ENCODE results near the gene SBSN.

The SBSN gene

DNA sequence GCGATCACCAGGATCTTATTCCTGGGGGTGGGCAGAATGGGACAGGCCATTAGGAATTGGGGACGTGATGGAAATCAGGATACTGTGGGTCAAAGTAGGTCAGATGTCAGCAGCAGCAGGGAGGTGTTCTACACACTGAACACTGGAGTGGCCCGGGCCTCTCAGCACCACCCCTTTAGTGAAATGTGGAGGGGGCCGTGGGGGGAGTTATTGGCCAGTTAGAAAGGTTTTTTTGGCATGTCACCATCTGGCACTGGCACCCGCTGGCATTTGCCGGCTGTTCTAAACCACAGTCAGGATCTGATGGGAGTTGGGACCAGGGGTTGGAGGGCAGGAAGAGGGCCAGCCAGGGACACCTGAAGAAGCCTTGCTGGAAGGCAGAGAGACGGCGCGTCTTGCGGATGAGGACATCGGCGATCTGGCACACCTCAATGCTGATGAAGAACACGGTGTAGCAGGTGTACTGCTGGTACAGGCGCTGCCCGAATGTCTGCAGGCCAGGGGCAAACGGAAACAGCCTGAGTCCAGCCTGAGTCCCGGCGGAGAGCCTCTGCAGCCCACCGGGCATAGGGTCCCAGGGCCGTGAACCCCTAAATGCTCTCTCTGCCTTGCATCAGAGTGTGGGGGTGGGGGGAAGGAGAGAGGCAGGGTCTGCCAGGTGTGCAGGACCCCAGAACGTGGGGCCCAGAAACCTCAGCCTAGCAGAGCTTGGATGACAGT is 23.1 kb upstream of the SBSN start:
- Histone ChIP-seq H3K9ac (ENCODE audit: low read depth, low read length) (no peak overlapping the region), H3K36me3 (ENCODE audit: control insufficient read depth, insufficient read depth, low read length) (peaks cover 20% of the 10 kb centered on the region), H3K9me3 (ENCODE audit: control insufficient read depth, insufficient read depth, low read length) (no peaks in the 10 kb centered on the region), H3K4me1 (ENCODE audit: control insufficient read depth, insufficient read depth, low read length) (peaks cover 1% of the 10 kb centered on the region), H3K4me3 (ENCODE audit: low read depth, low read length) (no peak overlapping the region), H3K27me3 (ENCODE audit: control insufficient read depth, insufficient read depth, low read length) (peaks cover 6% of the 10 kb centered on the region)

DNA sequence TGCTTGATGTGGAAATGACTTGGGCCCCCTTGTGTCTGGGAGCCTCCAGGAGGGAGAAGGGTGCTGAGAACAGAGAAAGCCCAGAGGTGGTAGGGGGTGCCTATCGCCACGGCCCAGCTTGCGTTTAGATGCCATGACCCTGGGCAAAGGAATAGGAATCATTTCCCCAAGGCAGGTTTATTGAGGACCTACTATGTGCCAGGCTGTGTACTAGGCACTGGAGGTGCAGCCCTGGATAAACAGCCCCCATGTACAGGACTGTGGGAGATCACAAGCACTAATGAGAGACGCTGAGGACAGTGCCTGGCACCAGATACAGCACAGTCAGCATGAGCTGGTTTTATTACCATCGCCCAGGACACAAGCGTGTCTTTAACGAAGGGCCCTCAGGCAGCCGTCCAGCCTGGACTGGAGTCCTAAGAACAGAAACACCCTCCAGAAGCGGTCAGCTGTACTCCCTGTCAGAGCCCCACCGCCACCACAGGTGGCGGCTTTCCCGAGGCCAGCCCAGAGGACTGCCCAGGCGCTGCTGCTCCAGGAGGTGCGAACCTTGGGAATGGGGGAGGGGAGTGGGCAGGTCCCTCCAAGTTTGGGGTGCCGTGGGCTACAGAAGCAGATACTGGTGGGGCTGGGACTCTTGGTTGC is 21.9 kb upstream of the SBSN start:
- H3K36me3 ChIP-seq (ENCODE audit: control insufficient read depth, insufficient read depth, low read length) = peaks cover 20% of the 10 kb centered on the region
- no peaks in the 10 kb centered on the region for H3K9me3 ChIP-seq (ENCODE audit: control insufficient read depth, insufficient read depth, low read length)
- H3K9ac ChIP-seq (ENCODE audit: low read depth, low read length) = no peak overlapping the region
- H3K27me3 ChIP-seq (ENCODE audit: control insufficient read depth, insufficient read depth, low read length) = no peaks in the 10 kb centered on the region
- H3K4me3 ChIP-seq (ENCODE audit: low read depth, low read length) = no peak overlapping the region
- peaks cover 3% of the 10 kb centered on the region for H3K4me1 ChIP-seq (ENCODE audit: control insufficient read depth, insufficient read depth, low read length)

DNA sequence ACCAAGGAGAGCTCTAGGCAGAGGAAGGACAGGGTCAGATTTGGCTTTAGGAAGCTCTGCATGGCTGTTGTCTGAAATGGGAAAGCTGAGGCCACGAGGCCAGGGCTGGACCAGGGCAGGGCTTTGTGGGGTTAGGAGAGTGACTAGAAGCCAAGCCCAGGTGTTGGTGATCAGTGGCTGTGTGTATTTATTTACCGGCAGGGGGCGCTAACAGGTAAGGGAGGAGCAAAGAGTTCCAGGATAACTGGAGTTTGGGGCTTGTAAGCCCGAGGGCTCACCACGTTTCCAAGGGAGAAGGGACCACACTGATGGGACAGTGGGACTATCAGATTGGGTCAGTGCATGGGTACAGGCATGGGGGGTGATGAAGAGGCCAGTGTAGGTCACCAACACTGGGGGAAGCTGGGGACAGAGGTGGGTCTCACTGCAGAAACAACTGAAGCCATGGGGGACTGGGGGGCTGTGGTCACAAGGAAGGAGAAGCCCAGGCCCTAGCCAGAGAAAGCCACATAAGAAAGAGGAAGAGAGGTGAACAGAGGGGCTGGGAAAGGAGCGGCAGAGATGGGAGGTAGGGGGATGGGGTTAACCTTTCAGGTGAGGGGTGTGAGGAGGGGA is 21.2 kb upstream of the SBSN start:
- Histone ChIP-seq H3K27me3 (ENCODE audit: control insufficient read depth, insufficient read depth, low read length) (no peaks in the 10 kb centered on the region), H3K36me3 (ENCODE audit: control insufficient read depth, insufficient read depth, low read length) (peaks cover 20% of the 10 kb centered on the region), H3K9ac (ENCODE audit: low read depth, low read length) (no peak overlapping the region), H3K9me3 (ENCODE audit: control insufficient read depth, insufficient read depth, low read length) (no peaks in the 10 kb centered on the region), H3K4me1 (ENCODE audit: control insufficient read depth, insufficient read depth, low read length) (peaks cover 7% of the 10 kb centered on the region), H3K4me3 (ENCODE audit: low read depth, low read length) (no peak overlapping the region)

DNA sequence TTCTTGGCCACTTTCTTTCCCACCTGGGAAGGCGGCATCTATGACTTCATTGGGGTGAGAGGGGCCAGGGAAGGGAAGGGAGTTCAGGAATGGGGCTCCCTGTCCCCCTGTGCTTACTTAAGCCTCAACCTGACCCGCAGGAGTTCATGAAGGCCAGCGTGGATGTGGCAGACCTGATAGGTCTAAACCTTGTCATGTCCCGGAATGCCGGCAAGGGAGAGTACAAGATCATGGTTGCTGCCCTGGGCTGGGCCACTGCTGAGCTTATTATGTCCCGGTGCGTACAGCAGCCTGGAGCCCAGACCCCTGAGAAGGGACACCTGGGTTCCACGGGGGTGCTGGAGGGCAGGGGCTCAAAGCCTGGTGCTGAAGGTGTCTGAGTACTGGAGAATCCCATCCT is 18.4 kb upstream of the SBSN start:
- peak overlapping the region; percentile 93 for H3K4me3 ChIP-seq (ENCODE audit: low read depth, low read length)
- peaks cover 8% of the 10 kb centered on the region for H3K4me1 ChIP-seq (ENCODE audit: control insufficient read depth, insufficient read depth, low read length)
- no peaks in the 10 kb centered on the region for H3K9me3 ChIP-seq (ENCODE audit: control insufficient read depth, insufficient read depth, low read length)
- peaks cover 32% of the 10 kb centered on the region for H3K36me3 ChIP-seq (ENCODE audit: control insufficient read depth, insufficient read depth, low read length)
- peak overlapping the region; percentile 37 for H3K9ac ChIP-seq (ENCODE audit: low read depth, low read length)
- no peaks in the 10 kb centered on the region for H3K27me3 ChIP-seq (ENCODE audit: control insufficient read depth, insufficient read depth, low read length)

DNA sequence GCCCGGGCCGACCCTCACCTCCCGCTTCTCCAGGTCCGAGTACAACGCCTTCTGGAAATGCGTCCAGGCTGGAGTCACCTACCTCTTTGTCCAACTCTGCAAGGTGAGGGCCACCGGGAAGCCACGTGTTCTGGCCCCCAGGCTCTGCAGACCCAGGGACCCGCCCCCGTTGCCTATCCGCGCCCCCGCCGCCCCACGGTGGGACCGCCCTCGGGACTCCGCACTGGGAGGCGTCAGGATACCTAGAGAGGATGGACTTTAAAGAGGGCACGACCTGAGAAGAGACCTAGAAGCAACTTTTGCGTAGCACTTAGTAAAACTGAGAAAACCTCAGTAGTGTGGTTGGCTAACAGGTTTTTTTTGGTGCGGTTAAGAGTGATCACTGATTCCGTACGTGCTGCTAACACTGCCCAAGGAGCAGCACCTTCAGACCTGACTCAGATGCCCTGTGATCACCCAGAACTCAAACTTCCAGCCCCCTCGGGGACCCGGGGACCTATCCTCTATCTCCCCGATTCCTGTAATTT is 17.8 kb upstream of the SBSN start:
- Histone ChIP-seq H3K4me1 (ENCODE audit: control insufficient read depth, insufficient read depth, low read length) (peaks cover 8% of the 10 kb centered on the region), H3K27me3 (ENCODE audit: control insufficient read depth, insufficient read depth, low read length) (no peaks in the 10 kb centered on the region), H3K9ac (ENCODE audit: low read depth, low read length) (peak overlapping the region; percentile 85), H3K4me3 (ENCODE audit: low read depth, low read length) (peak overlapping the region; percentile 93), H3K9me3 (ENCODE audit: control insufficient read depth, insufficient read depth, low read length) (no peaks in the 10 kb centered on the region), H3K36me3 (ENCODE audit: control insufficient read depth, insufficient read depth, low read length) (peaks cover 31% of the 10 kb centered on the region)

DNA sequence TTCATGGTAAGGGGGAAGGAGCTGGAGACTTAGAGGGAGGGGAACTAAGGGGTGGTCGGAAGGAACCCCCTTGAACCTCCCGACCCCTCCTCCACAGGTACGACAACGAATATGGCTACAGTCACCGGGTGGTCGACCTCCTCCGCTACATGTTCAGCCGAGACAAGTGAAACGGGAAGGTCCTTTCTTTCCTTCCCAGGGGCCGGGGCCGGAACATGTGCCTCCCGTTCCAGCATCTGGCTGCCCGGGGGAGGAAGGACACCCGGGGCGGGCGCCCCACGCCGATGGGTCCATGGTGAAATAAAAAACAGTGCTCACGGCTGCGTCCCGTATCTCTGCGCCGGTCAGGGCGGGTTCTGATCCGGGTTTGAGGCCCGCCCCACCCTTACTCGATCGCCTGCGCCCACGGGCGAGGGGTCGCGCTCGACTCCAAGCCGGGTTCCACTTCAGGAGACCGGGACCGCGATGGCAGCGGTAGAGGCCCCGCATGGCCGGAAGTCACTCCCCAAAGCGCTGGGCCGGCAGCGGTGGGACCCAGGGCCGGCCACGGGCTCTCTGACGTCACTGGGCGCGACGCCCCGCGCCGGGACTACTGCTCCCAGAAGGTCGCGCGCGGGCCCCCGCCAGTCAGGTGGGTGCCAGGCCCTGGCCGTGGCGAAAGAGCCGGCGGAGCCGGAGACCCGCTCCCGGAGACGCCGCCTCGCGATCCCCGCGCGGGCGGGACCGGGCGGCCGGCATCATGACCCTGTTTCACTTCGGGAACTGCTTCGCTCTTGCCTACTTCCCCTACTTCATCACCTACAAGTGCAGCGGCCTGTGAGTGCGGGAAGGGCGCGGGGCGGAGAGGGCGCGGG is 17.1 kb upstream of the SBSN start, which contains the start of gene TMEM147:
TSS of gene TMEM147 (plus strand) at position 626 of the 854 bp plus-strand sequence. CDS start at position 740, 114 bp downstream.
- H3K9me3 ChIP-seq (ENCODE audit: control insufficient read depth, insufficient read depth, low read length) = no peaks in the 10 kb centered on the region
- H3K27me3 ChIP-seq (ENCODE audit: control insufficient read depth, insufficient read depth, low read length) = no peaks in the 10 kb centered on the region
- H3K9ac ChIP-seq (ENCODE audit: low read depth, low read length) = peak within 1 kb of the TSS; percentile 91
- H3K36me3 ChIP-seq (ENCODE audit: control insufficient read depth, insufficient read depth, low read length) = peaks cover 31% of the 10 kb centered on the region
- H3K4me1 ChIP-seq (ENCODE audit: control insufficient read depth, insufficient read depth, low read length) = peaks cover 8% of the 10 kb centered on the region
- peak within 1 kb of the TSS; percentile 93 for H3K4me3 ChIP-seq (ENCODE audit: low read depth, low read length)

DNA sequence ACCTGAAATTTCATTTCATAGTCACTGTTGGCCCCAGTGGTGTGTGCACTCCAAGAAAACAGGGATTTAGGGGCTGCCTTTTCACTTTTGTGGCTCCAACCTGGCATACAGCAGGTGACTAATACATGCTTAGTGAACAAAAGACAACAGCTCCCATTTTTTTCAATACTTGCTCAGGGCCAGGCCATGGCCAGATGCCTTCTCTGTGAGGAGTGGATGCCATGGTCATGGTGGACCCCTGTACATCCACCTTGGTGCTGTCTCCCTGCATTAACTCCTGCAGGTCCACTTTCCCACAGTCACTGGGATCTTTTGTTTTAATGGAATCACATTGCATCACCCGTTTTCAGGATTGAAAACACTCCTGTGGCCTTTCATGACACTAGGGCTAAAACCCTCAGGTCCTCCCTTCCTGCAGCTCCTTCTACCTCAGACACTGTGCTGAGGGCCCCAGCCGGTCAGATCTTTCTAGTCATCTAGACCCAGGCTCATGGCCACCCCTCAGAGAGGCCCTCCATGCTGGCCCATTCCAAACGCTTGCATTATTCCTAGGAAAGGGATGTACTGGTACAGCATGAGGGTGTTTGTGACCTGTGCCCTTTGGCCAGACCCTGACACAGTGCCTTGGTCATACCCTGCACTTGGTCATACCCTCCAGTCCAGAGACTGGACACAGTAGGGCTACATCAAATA is 16.1 kb upstream of the SBSN start:
- Histone ChIP-seq H3K9me3 (ENCODE audit: control insufficient read depth, insufficient read depth, low read length) (no peaks in the 10 kb centered on the region), H3K9ac (ENCODE audit: low read depth, low read length) (peak overlapping the region; percentile 91), H3K27me3 (ENCODE audit: control insufficient read depth, insufficient read depth, low read length) (no peaks in the 10 kb centered on the region), H3K4me3 (ENCODE audit: low read depth, low read length) (peak overlapping the region; percentile 93), H3K4me1 (ENCODE audit: control insufficient read depth, insufficient read depth, low read length) (peaks cover 13% of the 10 kb centered on the region), H3K36me3 (ENCODE audit: control insufficient read depth, insufficient read depth, low read length) (peaks cover 26% of the 10 kb centered on the region)

DNA sequence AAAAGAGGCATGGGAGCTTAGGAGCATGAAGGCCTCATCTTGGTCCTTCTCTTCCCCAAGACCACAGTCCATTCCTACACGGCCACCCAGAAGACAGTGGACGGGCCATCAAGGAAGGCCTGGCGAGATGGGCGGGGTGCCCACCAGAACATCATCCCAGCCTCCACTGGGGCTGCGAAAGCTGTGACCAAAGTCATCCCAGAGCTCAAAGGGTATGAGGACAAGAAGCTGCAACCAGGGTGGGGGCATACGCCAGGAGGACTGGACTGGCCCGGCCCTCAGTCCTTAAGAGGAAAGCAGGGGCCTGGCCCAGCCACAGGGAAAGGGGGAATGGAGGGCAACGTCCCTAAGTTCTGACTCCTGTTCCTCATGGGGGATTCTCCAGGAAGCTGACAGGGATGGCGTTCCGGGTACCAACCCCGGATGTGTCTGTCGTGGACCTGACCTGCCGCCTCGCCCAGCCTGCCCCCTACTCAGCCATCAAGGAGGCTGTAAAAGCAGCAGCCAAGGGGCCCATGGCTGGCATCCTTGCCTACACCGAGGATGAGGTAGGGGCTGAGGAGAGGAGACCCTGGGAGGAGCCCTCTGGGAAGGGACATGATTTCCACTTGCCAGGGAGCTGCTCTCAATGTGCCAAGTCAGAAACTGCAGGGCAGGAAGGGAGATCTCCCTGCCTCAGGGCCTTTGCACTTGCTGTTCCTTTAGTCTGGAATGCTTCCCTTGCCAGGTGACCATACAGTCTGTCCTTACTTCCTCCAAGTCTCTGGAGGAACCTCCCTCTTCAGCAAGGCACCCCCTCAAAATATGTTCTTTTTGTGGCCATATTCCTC is 15.4 kb upstream of the SBSN start:
- H3K36me3 ChIP-seq (ENCODE audit: control insufficient read depth, insufficient read depth, low read length) = peaks cover 26% of the 10 kb centered on the region
- peaks cover 13% of the 10 kb centered on the region for H3K4me1 ChIP-seq (ENCODE audit: control insufficient read depth, insufficient read depth, low read length)
- H3K27me3 ChIP-seq (ENCODE audit: control insufficient read depth, insufficient read depth, low read length) = no peaks in the 10 kb centered on the region
- no peak overlapping the region for H3K9ac ChIP-seq (ENCODE audit: low read depth, low read length)
- H3K4me3 ChIP-seq (ENCODE audit: low read depth, low read length) = no peak overlapping the region
- no peaks in the 10 kb centered on the region for H3K9me3 ChIP-seq (ENCODE audit: control insufficient read depth, insufficient read depth, low read length)

DNA sequence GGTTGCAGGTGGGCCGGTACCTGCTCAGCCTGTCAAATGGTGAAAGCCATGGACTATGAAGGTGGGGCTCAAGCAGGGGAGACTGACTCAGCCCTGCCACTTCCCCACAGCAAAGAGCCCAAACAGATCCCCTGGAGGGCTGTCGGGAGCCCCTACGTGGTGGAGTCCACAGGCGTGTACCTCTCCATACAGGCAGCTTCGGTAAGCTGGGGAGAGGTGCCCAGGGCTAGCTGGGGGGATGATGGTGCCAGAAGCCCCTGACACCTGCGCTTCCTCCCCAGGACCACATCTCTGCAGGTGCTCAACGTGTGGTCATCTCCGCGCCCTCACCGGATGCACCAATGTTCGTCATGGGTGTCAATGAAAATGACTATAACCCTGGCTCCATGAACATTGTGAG is 14.1 kb upstream of the SBSN start:
- Histone ChIP-seq H3K4me3 (ENCODE audit: low read depth, low read length) (no peak overlapping the region), H3K36me3 (ENCODE audit: control insufficient read depth, insufficient read depth, low read length) (peaks cover 19% of the 10 kb centered on the region), H3K4me1 (ENCODE audit: control insufficient read depth, insufficient read depth, low read length) (peaks cover 13% of the 10 kb centered on the region), H3K27me3 (ENCODE audit: control insufficient read depth, insufficient read depth, low read length) (no peaks in the 10 kb centered on the region), H3K9me3 (ENCODE audit: control insufficient read depth, insufficient read depth, low read length) (no peaks in the 10 kb centered on the region), H3K9ac (ENCODE audit: low read depth, low read length) (no peak overlapping the region)

DNA sequence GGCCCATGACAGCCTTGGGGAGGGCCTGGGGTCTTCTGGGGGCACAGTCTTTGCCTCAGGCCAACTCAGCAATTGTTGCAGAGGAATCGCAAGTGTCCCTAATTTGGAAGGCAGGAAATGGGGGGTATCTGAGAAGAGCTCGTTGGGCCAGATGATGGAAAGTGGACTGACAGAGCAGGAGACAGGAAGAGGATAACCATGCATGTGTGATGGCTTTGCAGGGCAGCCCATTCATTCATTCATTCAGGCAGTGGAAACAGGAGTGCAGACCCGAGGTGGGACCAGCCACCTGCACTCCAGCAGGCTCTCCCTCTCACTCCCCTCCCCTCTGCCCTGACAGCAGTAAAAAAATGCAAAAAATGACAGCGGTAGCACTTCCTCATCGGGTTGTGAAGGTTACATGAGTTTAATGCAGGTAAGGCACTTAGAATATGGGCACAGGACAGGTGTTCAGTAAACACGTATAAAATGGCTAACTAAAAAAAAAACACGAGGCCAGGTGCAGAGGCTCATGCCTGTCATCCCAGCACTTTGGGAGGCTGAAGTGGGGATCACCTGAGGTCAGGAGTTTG is 12.3 kb upstream of the SBSN start:
- H3K27me3 ChIP-seq (ENCODE audit: control insufficient read depth, insufficient read depth, low read length) = no peaks in the 10 kb centered on the region
- H3K9ac ChIP-seq (ENCODE audit: low read depth, low read length) = no peak overlapping the region
- H3K9me3 ChIP-seq (ENCODE audit: control insufficient read depth, insufficient read depth, low read length) = no peaks in the 10 kb centered on the region
- peaks cover 14% of the 10 kb centered on the region for H3K36me3 ChIP-seq (ENCODE audit: control insufficient read depth, insufficient read depth, low read length)
- H3K4me3 ChIP-seq (ENCODE audit: low read depth, low read length) = no peak overlapping the region
- peaks cover 10% of the 10 kb centered on the region for H3K4me1 ChIP-seq (ENCODE audit: control insufficient read depth, insufficient read depth, low read length)

Data from iPS-15b (cell line).